HepG2 (cell line): Measurements from ENCODE around the gene PRPSAP1. TPM values are rescaled to one million over a fixed set of nuclear protein-coding genes. Genes with fewer than 3 reads are reported as not detected.

Experiments used
- ASH2L ChIP-seq: fragments of 300-600, 200-600 bp; sonication (generic); IDR thresholded peaks from 2 replicates; pipeline ENCODE4 v1.7.0; 2017; ENCODE audit warnings: low read depth, mild to moderate bottlenecking, moderate library complexity, mixed read lengths, low read length; ENCODE audit not compliant: insufficient read length
- BATF2 ChIP-seq: sonication (generic); formaldehyde crosslinking; IDR thresholded peaks from 2 replicates; pipeline ENCODE4 v1.8.0; 2022; ENCODE audit warnings: mild to moderate bottlenecking, missing genetic modification reagents, moderate library complexity
- FOSL2 ChIP-seq: sonication (generic); formaldehyde crosslinking; IDR thresholded peaks from 2 replicates; pipeline ENCODE4 v1.4.0; 2020; ENCODE audit warnings: missing genetic modification reagents
- FOXK1 ChIP-seq: sonication (generic); formaldehyde crosslinking; IDR thresholded peaks from 2 replicates; pipeline ENCODE4 v1.4.0; 2020; ENCODE audit warnings: low read depth, missing genetic modification reagents, borderline replicate concordance
- IRX3 ChIP-seq: sonication (generic); formaldehyde crosslinking; IDR thresholded peaks from 2 replicates; pipeline ENCODE4 v1.8.1; 2023; ENCODE audit warnings: mild to moderate bottlenecking, low read depth, missing genetic modification reagents, borderline replicate concordance
- ISX ChIP-seq: sonication (generic); formaldehyde crosslinking; conservative IDR thresholded peaks from 2 replicates; pipeline ENCODE4 v1.5.0; 2020; ENCODE audit warnings: missing genetic modification reagents
- JUN ChIP-seq: sonication (generic); formaldehyde crosslinking; IDR thresholded peaks from 2 replicates; pipeline ENCODE4 v1.4.0; 2020; ENCODE audit warnings: mild to moderate bottlenecking, missing genetic modification reagents
- MED8 ChIP-seq: sonication (generic); formaldehyde crosslinking; IDR thresholded peaks from 2 replicates; pipeline ENCODE4 v1.8.1; 2023; ENCODE audit warnings: mild to moderate bottlenecking, missing genetic modification reagents; ENCODE audit not compliant: insufficient replicate concordance
- PTBP1 ChIP-seq: fragments of 200-400 bp; formaldehyde crosslinking; IDR thresholded peaks from 2 replicates; pipeline ENCODE4 v1.6.1; 2018; ENCODE audit warnings: low read length, low read depth; ENCODE audit not compliant: poor library complexity, severe bottlenecking
- REST ChIP-seq, 2 experiments: IDR thresholded peaks; 2 replicates each; pipeline ENCODE4 v1.6.1; 2011 to 2012; ENCODE audit warnings: low read length in 2 of 2, borderline replicate concordance in 1 of 2, low read depth in 1 of 2, mild to moderate bottlenecking in 1 of 2, moderate library complexity in 1 of 2
- SMAD9 ChIP-seq: sonication (generic); formaldehyde crosslinking; IDR thresholded peaks from 2 replicates; pipeline ENCODE4 v1.5.1; 2020; ENCODE audit warnings: mild to moderate bottlenecking, missing genetic modification reagents
- YY1 ChIP-seq: IDR thresholded peaks from 2 replicates; pipeline ENCODE4 v1.6.1; 2011; ENCODE audit warnings: low read length, low read depth, moderate library complexity, mild to moderate bottlenecking; ENCODE audit not compliant: insufficient read depth, insufficient replicate concordance
- ZMAT3 ChIP-seq: sonication (generic); formaldehyde crosslinking; conservative IDR thresholded peaks from 2 replicates; pipeline ENCODE4 v1.7.0; 2021; ENCODE audit warnings: missing genetic modification reagents
- ZNF546 ChIP-seq: sonication (generic); formaldehyde crosslinking; conservative IDR thresholded peaks from 2 replicates; pipeline ENCODE4 v1.8.1; 2023; ENCODE audit warnings: mild to moderate bottlenecking, missing genetic modification reagents
- ZNF605 ChIP-seq: sonication (generic); formaldehyde crosslinking; IDR thresholded peaks from 2 replicates; pipeline ENCODE4 v1.8.0; 2022; ENCODE audit warnings: mild to moderate bottlenecking, missing genetic modification reagents
- ZNF777 ChIP-seq: sonication (generic); formaldehyde crosslinking; IDR thresholded peaks from 2 replicates; pipeline ENCODE4 v1.4.0; 2020; ENCODE audit warnings: missing genetic modification reagents
- ZSCAN22 ChIP-seq: sonication (generic); formaldehyde crosslinking; IDR thresholded peaks from 2 replicates; pipeline ENCODE4 v1.4.0; 2020; ENCODE audit warnings: mild to moderate bottlenecking, missing genetic modification reagents
- ZSCAN31 ChIP-seq: sonication (generic); formaldehyde crosslinking; IDR thresholded peaks from 2 replicates; pipeline ENCODE4 v1.5.0; 2020; ENCODE audit warnings: low read depth, mild to moderate bottlenecking, missing genetic modification reagents
- polyA plus RNA-seq, 8 experiments: library from polyadenylated mRNA; depleted of rRNA in 3 of 8; stranded (reverse) in 7 of 8; unstranded in 1 of 8; fragments of >200 nt; fragmentation: Illumina TruSeq in 4 of 8; extraction: Trizol in 4 of 8; gene quantifications; 2 replicates each; pipeline versions ENCODE4 v1.2.1 to v1.2.3, GENCODE V29; 2011 to 2016; ENCODE audit warnings: low read depth in 4 of 8, missing spikeins in 1 of 8, mixed read lengths in 1 of 8; ENCODE audit not compliant: insufficient read depth in 1 of 8
- total RNA-seq, 5 experiments: library from RNA; depleted of rRNA; stranded (reverse); fragments of >200 nt; fragmentation: Illumina TruSeq; extraction: Trizol; gene quantifications; 2 replicates each; pipeline ENCODE4 v1.2.3, GENCODE V29; 2016; ENCODE audit warnings: low read depth in 1 of 5
- TF ChIP-seq, protein P1 (sequence below): sonication (generic); formaldehyde crosslinking; IDR thresholded peaks from 2 replicates; pipeline ENCODE4 v1.4.0; 2020; ENCODE audit warnings: missing genetic modification reagents
- TF ChIP-seq, protein P2 (sequence below): sonication (generic); formaldehyde crosslinking; IDR thresholded peaks from 2 replicates; pipeline ENCODE4 v1.4.0; 2020; ENCODE audit warnings: missing genetic modification reagents
- TF ChIP-seq, protein P3 (sequence below): sonication (generic); formaldehyde crosslinking; conservative IDR thresholded peaks from 2 replicates; pipeline ENCODE4 v1.8.1; 2023; ENCODE audit warnings: missing genetic modification reagents
- TF ChIP-seq, protein P4 (sequence below): IDR thresholded peaks from 2 replicates; pipeline ENCODE4 v1.6.1; 2016; ENCODE audit warnings: low read depth, borderline replicate concordance

Gene PRPSAP1
- total and polyA plus RNA-seq, 2 of the 13 experiments (the other 11 are each of a cell fraction or from before 2014, with no cell fraction given), result 91.1 to 314 TPM

- TF ChIP-seq SMAD9 (no peak), ZNF546 (no peak), YY1 (no peak), MED8 (CRISPR knock-in tag) (peak; percentile 78), FOSL2 (peak; percentile 74), ISX (CRISPR knock-in tag) (no peak), PTBP1 (no peak), ZSCAN22 (CRISPR knock-in tag) (no peak; the same call in 1 of the 2 replicates), ZNF777 (CRISPR knock-in tag) (no peak), JUN (CRISPR knock-in tag) (peak; percentile 40; the same call in 1 of the 2 replicates), ASH2L (no peak), REST (IDR thresholded peaks at IDR 0.05; ENCODE audit: borderline replicate concordance in 1 of 2, low read depth in 1 of 2, low read length in 2 of 2) (no peak), ZMAT3 (CRISPR knock-in tag) (peak; percentile 66; the same call in 1 of the 2 replicates), ZNF605 (CRISPR knock-in tag) (peak; percentile 75), IRX3 (no peak), FOXK1 (CRISPR knock-in tag) (0 out of 2 replicates have a peak, but pooled peaks have one; percentile 47), ZSCAN31 (CRISPR knock-in tag) (peak; percentile 90; the same call in 1 of the 2 replicates), BATF2 (CRISPR knock-in tag) (no peak)
- TF ChIP-seq, protein P1, sequence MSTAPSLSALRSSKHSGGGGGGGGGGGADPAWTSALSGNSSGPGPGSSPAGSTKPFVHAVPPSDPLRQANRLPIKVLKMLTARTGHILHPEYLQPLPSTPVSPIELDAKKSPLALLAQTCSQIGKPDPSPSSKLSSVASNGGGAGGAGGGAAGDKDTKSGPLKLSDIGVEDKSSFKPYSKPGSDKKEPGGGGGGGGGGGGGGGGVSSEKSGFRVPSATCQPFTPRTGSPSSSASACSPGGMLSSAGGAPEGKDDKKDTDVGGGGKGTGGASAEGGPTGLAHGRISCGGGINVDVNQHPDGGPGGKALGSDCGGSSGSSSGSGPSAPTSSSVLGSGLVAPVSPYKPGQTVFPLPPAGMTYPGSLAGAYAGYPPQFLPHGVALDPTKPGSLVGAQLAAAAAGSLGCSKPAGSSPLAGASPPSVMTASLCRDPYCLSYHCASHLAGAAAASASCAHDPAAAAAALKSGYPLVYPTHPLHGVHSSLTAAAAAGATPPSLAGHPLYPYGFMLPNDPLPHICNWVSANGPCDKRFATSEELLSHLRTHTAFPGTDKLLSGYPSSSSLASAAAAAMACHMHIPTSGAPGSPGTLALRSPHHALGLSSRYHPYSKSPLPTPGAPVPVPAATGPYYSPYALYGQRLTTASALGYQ (CRISPR knock-in tag), result peak; percentile 92
- TF ChIP-seq, protein P2, sequence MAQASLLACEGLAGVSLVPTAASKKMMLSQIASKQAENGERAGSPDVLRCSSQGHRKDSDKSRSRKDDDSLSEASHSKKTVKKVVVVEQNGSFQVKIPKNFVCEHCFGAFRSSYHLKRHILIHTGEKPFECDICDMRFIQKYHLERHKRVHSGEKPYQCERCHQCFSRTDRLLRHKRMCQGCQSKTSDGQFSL (CRISPR knock-in tag), result no peak; the same call in 1 of the 2 replicates
- TF ChIP-seq, protein P3, sequence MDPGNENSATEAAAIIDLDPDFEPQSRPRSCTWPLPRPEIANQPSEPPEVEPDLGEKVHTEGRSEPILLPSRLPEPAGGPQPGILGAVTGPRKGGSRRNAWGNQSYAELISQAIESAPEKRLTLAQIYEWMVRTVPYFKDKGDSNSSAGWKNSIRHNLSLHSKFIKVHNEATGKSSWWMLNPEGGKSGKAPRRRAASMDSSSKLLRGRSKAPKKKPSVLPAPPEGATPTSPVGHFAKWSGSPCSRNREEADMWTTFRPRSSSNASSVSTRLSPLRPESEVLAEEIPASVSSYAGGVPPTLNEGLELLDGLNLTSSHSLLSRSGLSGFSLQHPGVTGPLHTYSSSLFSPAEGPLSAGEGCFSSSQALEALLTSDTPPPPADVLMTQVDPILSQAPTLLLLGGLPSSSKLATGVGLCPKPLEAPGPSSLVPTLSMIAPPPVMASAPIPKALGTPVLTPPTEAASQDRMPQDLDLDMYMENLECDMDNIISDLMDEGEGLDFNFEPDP (CRISPR knock-in tag), result peak; percentile 94; the same call in 1 of the 2 replicates
- TF ChIP-seq, protein P4, sequence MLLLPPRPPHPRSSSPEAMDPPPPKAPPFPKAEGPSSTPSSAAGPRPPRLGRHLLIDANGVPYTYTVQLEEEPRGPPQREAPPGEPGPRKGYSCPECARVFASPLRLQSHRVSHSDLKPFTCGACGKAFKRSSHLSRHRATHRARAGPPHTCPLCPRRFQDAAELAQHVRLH (CRISPR knock-in tag), result peak; percentile 58; the same call in 1 of the 2 replicates
These were observed 28.7 kb upstream of the PRPSAP1 start (continued) for GRCh38 chr17:76382351-76382802.
